NCI-H2196 (cell line): ENCODE data around the gene NT5DC1.

ENCODE experiments used
- DNase-seq: peaks from one replicate; lab custom pipeline; 2025; ENCODE audit not compliant: unreplicated experiment; lab: John Stamatoyannopoulos, UW

Gene NT5DC1

GRCh38 chr6:116133453-116133852, 32.8 kb downstream of the NT5DC1 start:
- no peak for DNase-seq

GRCh38 chr6:116136373-116136772, 35.7 kb downstream of the NT5DC1 start:
- no peak for DNase-seq

GRCh38 chr6:116136933-116137340, 36.3 kb downstream of the NT5DC1 start:
- no peak for DNase-seq

DNA sequence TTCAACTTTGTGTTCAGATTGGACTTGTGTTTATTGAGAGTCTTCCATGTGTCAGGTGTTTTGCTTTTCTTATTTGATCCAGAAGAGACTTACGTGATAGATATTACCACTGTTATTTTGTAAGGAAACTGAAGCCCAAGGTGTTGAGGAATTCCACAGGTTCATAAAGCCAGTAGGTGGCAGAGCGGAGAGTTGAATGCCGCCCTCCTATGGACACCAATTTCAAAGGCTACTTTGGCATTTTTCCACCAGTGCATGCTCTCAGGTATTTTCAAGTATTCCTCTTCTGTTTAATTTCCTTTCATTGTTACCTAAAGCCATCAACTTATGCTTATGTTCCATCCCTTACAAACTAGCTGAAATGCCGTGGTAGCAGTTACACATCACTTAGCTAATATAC, 39.3 kb downstream of the NT5DC1 start:
- no peak for DNase-seq

DNA sequence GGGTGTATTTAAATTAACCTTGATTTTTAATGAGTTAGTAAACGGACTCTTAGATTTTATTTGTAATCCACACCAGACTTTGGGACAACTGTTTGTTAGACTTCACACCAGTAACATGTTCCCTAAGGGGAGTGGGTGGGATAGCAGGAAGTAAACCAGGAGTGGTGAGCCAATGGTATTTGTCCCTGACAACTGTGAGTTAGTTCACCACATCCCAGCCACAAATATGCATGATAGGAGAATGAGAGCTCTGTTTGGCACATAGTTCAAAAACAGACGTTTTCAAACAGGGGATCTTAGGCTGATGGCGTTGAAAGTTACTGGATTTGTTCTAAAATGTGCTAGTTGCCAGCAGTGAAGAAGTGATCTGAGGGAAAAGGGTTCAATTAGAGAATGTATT, 44.0 kb downstream of the NT5DC1 start:
- DNase-seq = no peak

GRCh38 chr6:116145803-116146675, 45.4 kb downstream of the NT5DC1 start:
- DNase-seq = no peak

GRCh38 chr6:116152620-116153019, 52.0 kb downstream of the NT5DC1 start:
- DNase-seq = no peak

- no peak for DNase-seq
Measured at GRCh38 chr6:116154887-116155286, 54.2 kb downstream of the NT5DC1 start.

GRCh38 chr6:116156405-116157326, 56.0 kb downstream of the NT5DC1 start:
- no peak for DNase-seq

DNA sequence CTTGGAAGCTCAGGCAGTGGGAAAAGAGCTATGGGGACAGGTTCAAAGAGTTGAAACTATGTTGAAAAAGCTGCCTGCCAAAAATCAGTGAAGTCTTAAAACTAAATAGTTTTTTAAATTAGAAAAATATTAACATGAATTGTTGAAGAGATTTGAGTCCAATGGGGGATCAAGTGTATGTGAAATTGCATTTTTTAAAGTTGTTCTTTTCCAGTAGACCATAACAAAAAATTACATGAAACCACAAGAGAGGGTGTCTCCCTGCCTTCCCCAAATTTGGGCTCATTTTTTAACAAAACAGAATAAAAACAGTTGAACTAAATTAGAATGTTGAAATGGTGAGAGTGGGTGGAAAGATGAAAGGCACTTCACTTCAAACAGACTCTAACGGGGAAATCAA, 56.7 kb downstream of the NT5DC1 start:
- DNase-seq = no peak

DNA sequence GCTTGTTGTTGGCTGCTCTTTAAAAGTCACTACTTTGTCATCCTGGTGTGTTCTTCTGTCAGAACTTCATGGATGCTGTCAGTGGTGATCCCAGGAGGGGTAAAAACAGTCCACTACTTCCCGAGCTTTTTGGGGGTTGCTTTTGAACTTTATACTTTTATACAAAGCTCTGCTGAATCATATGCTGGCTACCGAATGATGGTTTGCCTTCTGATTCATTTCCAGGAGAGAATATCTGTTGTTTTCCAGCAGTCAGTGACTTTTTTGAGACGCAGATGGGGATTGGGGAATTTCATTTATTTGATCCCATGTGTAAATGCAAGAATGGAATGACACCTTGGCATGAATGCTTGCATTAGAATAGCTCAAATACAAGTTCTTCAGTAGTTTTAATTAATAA, 58.0 kb downstream of the NT5DC1 start:
- no peak for DNase-seq

DNA sequence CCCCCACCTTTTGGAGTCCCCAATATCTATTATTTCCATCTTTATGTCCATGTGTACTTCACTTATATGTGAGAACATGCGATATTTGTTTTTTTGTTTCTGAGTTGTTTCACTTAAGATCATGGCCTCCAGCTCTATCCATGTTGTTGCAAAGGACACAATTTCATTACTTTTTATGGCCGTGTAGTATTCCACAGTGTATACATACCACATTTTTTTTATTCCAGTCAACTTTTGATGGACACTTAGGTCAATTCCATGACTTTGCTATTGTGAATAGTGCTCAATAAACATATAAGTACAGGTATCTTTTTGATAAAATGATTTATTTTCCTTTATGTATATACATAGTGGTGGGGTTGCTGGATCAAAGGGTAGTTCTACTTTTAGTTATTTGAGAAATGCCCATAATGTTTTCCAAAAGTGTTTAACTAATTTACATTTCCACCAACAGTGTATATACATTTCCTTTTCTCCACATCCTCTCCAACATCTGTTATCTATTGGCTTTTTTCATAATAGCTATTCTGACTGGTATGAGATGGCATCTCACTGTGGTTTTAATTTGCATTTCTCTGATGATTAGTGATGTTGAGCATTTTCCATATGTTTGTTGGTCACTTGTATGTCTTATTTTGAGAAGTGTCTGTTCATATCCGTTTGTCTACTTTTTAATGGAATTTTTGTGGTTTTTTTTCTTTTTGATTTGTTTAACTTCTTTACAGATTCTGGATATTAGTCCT, 59.3 kb downstream of the NT5DC1 start:
- no peak for DNase-seq

- no peak for DNase-seq
Measured at GRCh38 chr6:116165596-116165995, 64.9 kb downstream of the NT5DC1 start.

- no peak for DNase-seq
Measured at GRCh38 chr6:116166369-116166768, 65.7 kb downstream of the NT5DC1 start.

GRCh38 chr6:116168148-116168547, 67.5 kb downstream of the NT5DC1 start:
- no peak for DNase-seq

- no peak for DNase-seq
Measured at GRCh38 chr6:116169880-116170279, 69.2 kb downstream of the NT5DC1 start.

DNA sequence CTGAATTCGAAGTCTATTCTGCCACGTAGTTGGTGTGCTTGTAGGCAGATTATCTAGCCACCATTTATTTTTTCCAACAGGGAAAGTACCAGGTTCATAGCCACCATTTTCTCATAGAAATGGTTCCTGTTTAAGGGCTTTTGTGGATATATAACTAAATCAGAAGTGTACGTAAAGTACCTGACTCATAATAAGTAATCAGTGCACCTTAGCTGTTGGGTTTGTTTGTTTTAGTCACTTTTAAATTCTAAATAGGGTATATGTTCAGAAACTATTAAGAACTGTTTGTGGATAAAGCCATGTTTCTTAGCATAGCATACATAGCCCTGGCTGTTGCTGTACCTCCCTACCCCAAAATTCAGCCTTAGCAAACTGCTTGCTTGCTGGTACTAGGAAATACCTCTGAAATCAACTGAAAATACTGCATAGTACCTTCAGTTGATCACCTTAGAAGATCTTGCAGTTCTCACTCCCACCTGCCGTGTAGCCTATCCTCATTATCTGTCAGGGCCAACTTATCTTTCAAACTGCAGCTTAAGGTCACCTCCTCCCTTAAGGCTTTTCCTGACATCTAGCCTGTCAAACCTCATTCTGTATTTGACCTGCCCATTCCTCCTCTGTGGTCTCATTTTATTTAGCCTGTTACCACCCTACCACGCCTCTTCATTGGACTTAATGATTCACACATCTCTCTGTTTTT, 69.9 kb downstream of the NT5DC1 start:
- DNase-seq = no peak

- DNase-seq = no peak
Measured at GRCh38 chr6:116173928-116174327, 73.3 kb downstream of the NT5DC1 start.

GRCh38 chr6:116175344-116175743, 74.7 kb downstream of the NT5DC1 start:
- DNase-seq = no peak

DNA sequence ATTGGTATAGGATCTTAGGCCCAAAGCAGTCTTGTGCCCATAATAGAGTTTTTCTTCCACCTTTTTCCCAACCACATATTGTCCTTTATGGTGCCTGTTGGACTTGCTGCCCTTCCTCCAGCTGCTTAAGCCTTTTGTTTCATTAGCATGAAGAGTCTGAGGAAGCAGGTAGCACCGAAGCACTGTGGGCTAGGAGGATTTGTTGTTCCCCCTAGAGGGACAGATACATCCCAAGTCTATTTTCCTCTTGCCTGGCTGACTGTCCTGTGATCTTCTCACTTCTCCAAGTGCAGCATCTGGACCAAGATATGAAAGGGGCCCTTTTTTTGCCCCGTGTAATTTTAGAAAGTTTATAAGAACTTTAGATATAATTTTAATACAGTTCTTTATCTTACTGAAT, 75.9 kb downstream of the NT5DC1 start:
- no peak for DNase-seq

DNA sequence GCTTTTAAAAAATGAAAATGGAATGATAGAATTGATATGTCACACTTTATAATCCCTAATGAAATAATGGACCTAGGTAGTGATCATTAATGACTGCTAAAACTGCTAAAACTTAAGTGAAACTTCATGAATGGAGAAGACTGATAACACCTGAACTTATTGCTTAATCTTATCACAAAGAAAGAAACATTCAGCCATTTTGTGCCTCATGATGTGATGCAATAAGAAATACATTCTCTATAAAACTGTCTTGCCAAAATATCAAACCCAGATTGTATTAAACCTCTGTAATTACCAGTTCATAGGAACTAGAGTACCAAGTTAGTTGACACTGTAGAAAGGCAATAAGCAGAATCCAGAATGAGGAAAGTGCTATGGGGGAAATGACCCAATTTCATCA, 79.7 kb downstream of the NT5DC1 start:
- no peak for DNase-seq
